ENCODE results near the gene THSD7B. TPM values are rescaled to one million over a fixed set of nuclear protein-coding genes. Genes with fewer than 3 reads are reported as not detected.

The THSD7B gene
- total and polyA plus RNA-seq, 2 of the 8 experiments (the other 6 are each of a cell fraction or from before 2014, with no cell fraction given), result 0.60 to 2.9 TPM

- Histone ChIP-seq H3K4ac (replicated peaks; ENCODE audit: insufficient read length, low read depth, low read length) (no peak overlapping the region), H4K20me1 (replicated peaks in 1 of 2; ENCODE audit: control insufficient read depth in 1 of 2, insufficient read depth in 2 of 2, low read length in 2 of 2) (no peaks in the 10 kb centered on the region), H3K36me3 (ENCODE audit: control insufficient read depth in 2 of 4, insufficient read depth in 4 of 4, low read length in 3 of 4) (no peaks in the 10 kb centered on the region), H3K9ac (replicated peaks in 1 of 4; ENCODE audit: extremely low read depth in 1 of 4, low read depth in 3 of 4, low read length in 3 of 4) (no peak overlapping the region), H3K23me2 (ENCODE audit: low read depth, low read length) (no peaks in the 10 kb centered on the region), H3K14ac (ENCODE audit: insufficient read length) (no peak overlapping the region), H2BK20ac (ENCODE audit: low read length) (no peak overlapping the region), H2BK15ac (ENCODE audit: low read length) (no peak overlapping the region), H3K4me2 (ENCODE audit: insufficient read depth in 1 of 2, low read depth in 2 of 2, low read length in 2 of 2) (no peak overlapping the region), H2BK120ac (replicated peaks; ENCODE audit: low read depth, low read length) (no peak overlapping the region), H3K4me3 (ENCODE audit: extremely low read depth in 1 of 4, insufficient read depth in 2 of 4, low read depth in 3 of 4, low read length in 4 of 4) (no peak overlapping the region), H3K4me1 (replicated peaks in 1 of 4; ENCODE audit: control insufficient read depth in 3 of 4, insufficient read depth in 4 of 4, low read length in 3 of 4) (no peaks in the 10 kb centered on the region), H2BK5ac (ENCODE audit: low read depth, low read length) (no peak overlapping the region), H4K8ac (ENCODE audit: extremely low read depth, insufficient read depth, low read length) (no peak overlapping the region), H4K5ac (ENCODE audit: insufficient read length, low read depth, low read length) (no peak overlapping the region), H2AFZ (ENCODE audit: low read length) (no peak overlapping the region; the same call in 1 of the 2 replicates), H3K9me3 (ENCODE audit: insufficient read depth in 2 of 2, low read depth in 1 of 2, low read length in 1 of 2) (no peaks in the 10 kb centered on the region), H3K23ac (ENCODE audit: insufficient read length) (no peak overlapping the region), H2BK12ac (ENCODE audit: low read depth, low read length) (no peak overlapping the region), H3K79me2 (ENCODE audit: control insufficient read depth in 1 of 2, insufficient read depth in 2 of 2, low read length in 2 of 2) (no peaks in the 10 kb centered on the region), H3K27me3 (replicated peaks in 1 of 4; ENCODE audit: control insufficient read depth in 3 of 4, extremely low read depth in 1 of 4, insufficient read depth in 3 of 4, low read length in 3 of 4) (no peaks in the 10 kb centered on the region), H3K27ac (ENCODE audit: low read depth, low read length) (no peak overlapping the region), H3K79me1 (ENCODE audit: low read depth, low read length) (no peaks in the 10 kb centered on the region), H2AK5ac (ENCODE audit: low read depth, low read length) (no peak overlapping the region), H3K18ac (ENCODE audit: extremely low read depth, low read length) (no peak overlapping the region), H3K56ac (replicated peaks; ENCODE audit: insufficient read length, low read depth, low read length) (no peak overlapping the region), H4K91ac (replicated peaks; ENCODE audit: insufficient read length, low read length) (no peak overlapping the region)
- 79% methylated on average over 2 of the region's 2 CpGs; no CpG with 5 or more reads in 1 of the 2 experiments for WGBS, 2 experiments (ENCODE audit: extremely low coverage in 1 of 2, insufficient coverage in 1 of 2, insufficient read length in 1 of 2, insufficient replicate concordance in 2 of 2, low coverage in 1 of 2, low lambda C conversion rate in 2 of 2, missing lambda C conversion rate in 1 of 2)
- POLR2A ChIA-PET (ENCODE audit: partially characterized antibody), result no interaction called here
- TF ChIP-seq EGR1 (IDR thresholded peaks at IDR 0.05; ENCODE audit: borderline replicate concordance, low read depth, low read length) (no peak), RAD21 (IDR thresholded peaks at IDR 0.05 in 1 of 2, conservative IDR thresholded peaks at IDR 0.05 in 1 of 2; ENCODE audit: low read depth in 2 of 2, low read length in 2 of 2) (no peak), POU5F1 (IDR thresholded peaks at IDR 0.05; ENCODE audit: low read depth, low read length) (no peak), JUN (IDR thresholded peaks at IDR 0.05; ENCODE audit: low read depth, low read length) (no peak), SAP30 (IDR thresholded peaks at IDR 0.05; ENCODE audit: insufficient read depth, insufficient replicate concordance, low read length) (no peak), MAFK (IDR thresholded peaks at IDR 0.05; ENCODE audit: low read depth, low read length) (no peak), SUZ12 (IDR thresholded peaks at IDR 0.05; ENCODE audit: low read length) (no peak), MAX (IDR thresholded peaks at IDR 0.05) (no peak), TBP (IDR thresholded peaks at IDR 0.05; ENCODE audit: low read depth, low read length) (no peak)
- no peak for DNase-seq (ENCODE audit: low read depth in 1 of 2, low spot score in 2 of 2)
- FAIRE-seq, result no peak
- CTCF ChIA-PET (ENCODE audit: partially characterized antibody), result interaction anchor here (0.5 to 2.9 kb wide), 28 partner anchors 9 to 1100 kb away, joined by 3 to 29 read pairs (median 4); no protein-coding TSS in a partner anchor
Observed at GRCh38 chr2:136738044-136738443, 27.3 kb upstream of the THSD7B start.
